T-helper 1 cell treated with Interleukin-12 subunit alpha and Interleukin-12 subunit beta and Interleukin-4 antibody, amounts not matched to agents 30 μg/mL and 1 μg/mL, for 36 hours (primary cell): ENCODE measurements around the gene HERC5.

Source experiments
- H3K27ac Mint-ChIP-seq: one replicate; pipeline ENCODE4 v1.8.0; 2021; ENCODE audit warnings: mild to moderate bottlenecking, mixed read lengths
- H3K27me3 Mint-ChIP-seq: one replicate; pipeline ENCODE4 v1.8.0; 2021; ENCODE audit warnings: low read depth, mixed read lengths
- H3K36me3 Mint-ChIP-seq: one replicate; pipeline ENCODE4 v1.8.0; 2021; ENCODE audit warnings: low read depth, mixed read lengths
- H3K4me1 Mint-ChIP-seq: one replicate; pipeline ENCODE4 v1.8.0; 2021; ENCODE audit warnings: low read depth, mixed read lengths
- H3K4me3 Mint-ChIP-seq: one replicate; pipeline ENCODE4 v1.8.0; 2021; ENCODE audit warnings: mild to moderate bottlenecking, moderate library complexity, mixed read lengths
- H3K9me3 Mint-ChIP-seq: one replicate; pipeline ENCODE4 v1.8.0; 2021; ENCODE audit warnings: mixed read lengths

The HERC5 gene

DNA sequence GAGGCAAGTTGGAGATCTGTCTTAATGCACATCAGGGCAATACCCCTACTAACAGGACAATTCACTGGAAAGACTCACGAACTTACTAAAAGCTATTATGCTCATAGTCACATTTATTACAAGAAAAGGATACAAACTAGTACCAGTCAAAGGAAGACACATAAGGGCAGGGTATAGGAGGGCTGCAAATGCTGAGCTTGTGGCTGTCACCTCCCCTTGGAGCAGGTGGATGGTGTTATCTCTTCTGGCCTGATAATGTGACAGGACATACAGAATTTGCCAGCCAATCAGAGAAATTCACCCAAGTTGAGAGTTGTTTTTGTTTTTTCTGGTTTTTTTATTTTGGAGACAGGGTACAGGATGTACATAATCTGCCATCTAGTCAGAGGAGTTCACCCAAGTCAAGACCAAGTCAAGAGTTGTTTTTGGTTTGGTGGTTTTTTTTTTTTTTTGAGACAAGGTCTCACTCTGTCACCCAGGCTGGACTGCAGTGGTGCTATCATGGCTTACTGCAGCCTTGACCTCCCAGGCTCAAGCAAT, 8.8 kb downstream of the HERC5 start:
- Mint-ChIP-seq H3K27me3 (no peaks in the 10 kb centered on the region), H3K36me3 (peaks cover 72% of the 10 kb centered on the region)

GRCh38 chr4:88467392-88467791, 10.5 kb downstream of the HERC5 start:
- H3K4me3 Mint-ChIP-seq: no peak overlapping the region
- peaks cover 74% of the 10 kb centered on the region for H3K36me3 Mint-ChIP-seq
- H3K4me1 Mint-ChIP-seq: peaks cover 21% of the 10 kb centered on the region
- no peaks in the 10 kb centered on the region for H3K27me3 Mint-ChIP-seq
- no peak overlapping the region for H3K27ac Mint-ChIP-seq
- H3K9me3 Mint-ChIP-seq: no peaks in the 10 kb centered on the region

More for the DNA sequence above, 8.8 kb downstream of the HERC5 start:
- Mint-ChIP-seq H3K27ac (peak overlapping the region; percentile 24), H3K9me3 (no peaks in the 10 kb centered on the region), H3K4me3 (no peak overlapping the region), H3K4me1 (peaks cover 32% of the 10 kb centered on the region)

- H3K9me3 Mint-ChIP-seq: no peaks in the 10 kb centered on the region
- peaks cover 6% of the 10 kb centered on the region for H3K4me1 Mint-ChIP-seq
- peaks cover 44% of the 10 kb centered on the region for H3K36me3 Mint-ChIP-seq
- H3K27me3 Mint-ChIP-seq: no peaks in the 10 kb centered on the region
- H3K27ac Mint-ChIP-seq: no peak overlapping the region
- no peak overlapping the region for H3K4me3 Mint-ChIP-seq
Measured at GRCh38 chr4:88477229-88477860, 20.4 kb downstream of the HERC5 start.

- Mint-ChIP-seq H3K4me3 (no peak overlapping the region), H3K9me3 (no peaks in the 10 kb centered on the region), H3K27me3 (no peaks in the 10 kb centered on the region), H3K36me3 (peaks cover 40% of the 10 kb centered on the region), H3K27ac (no peak overlapping the region), H3K4me1 (peaks cover 6% of the 10 kb centered on the region)
Measured at GRCh38 chr4:88478247-88478646, 21.3 kb downstream of the HERC5 start.

DNA sequence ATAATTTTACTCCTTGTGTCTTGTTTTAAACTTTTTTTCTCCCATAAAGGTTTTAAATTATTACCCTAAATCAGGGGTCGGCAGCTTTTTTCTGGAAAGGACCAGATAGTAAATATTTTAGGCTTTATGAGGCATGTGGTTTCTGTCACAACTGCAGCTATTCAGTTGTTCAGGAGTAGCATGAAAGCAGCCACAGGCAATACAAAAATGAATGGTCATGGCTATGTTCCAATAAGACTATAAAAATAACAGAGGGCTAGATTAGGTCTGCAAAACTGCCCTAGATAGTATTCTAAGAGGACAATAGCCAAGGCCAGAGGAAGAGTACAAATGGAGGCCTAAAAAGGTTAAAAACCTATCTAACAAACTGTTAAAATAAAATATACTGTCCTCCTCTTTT, 24.6 kb downstream of the HERC5 start:
- Mint-ChIP-seq H3K4me3 (no peak overlapping the region), H3K27ac (no peak overlapping the region), H3K36me3 (peaks cover 36% of the 10 kb centered on the region), H3K4me1 (peaks cover 8% of the 10 kb centered on the region), H3K9me3 (no peaks in the 10 kb centered on the region), H3K27me3 (no peaks in the 10 kb centered on the region)

- no peaks in the 10 kb centered on the region for H3K27me3 Mint-ChIP-seq
- H3K9me3 Mint-ChIP-seq: no peaks in the 10 kb centered on the region
- H3K4me1 Mint-ChIP-seq: peaks cover 13% of the 10 kb centered on the region
- H3K36me3 Mint-ChIP-seq: peaks cover 45% of the 10 kb centered on the region
- no peak overlapping the region for H3K4me3 Mint-ChIP-seq
- H3K27ac Mint-ChIP-seq: peak overlapping the region; percentile 73
Measured at GRCh38 chr4:88489100-88489761, 32.3 kb downstream of the HERC5 start.

DNA sequence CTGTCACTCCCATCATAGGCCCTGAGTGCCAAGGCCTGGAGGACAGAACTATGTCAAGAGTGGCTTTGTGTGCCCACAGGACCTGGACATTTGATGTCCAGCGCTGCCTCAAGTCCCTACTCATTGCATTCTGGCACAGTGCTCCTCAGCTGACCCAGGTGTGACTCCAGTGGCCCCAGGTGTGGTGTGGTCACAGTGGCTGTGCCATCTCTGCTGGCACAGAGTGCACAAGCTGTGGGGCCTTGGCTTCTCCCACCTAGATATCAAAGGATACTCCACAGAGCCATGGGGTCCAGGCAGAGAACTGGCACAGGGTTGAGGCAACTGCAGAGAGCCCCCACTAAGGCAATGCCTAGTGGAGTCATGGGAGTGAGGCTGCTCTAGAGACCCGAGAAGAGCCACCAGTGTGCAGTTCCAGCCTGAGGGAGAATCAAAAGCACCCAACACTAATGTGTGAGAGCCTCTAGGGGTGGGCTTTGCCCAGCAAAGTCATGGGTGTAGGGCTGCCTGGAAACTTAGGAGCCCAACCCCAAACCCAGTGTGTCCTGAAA, 41.0 kb downstream of the HERC5 start:
- no peaks in the 10 kb centered on the region for H3K9me3 Mint-ChIP-seq
- peaks cover 4% of the 10 kb centered on the region for H3K4me1 Mint-ChIP-seq
- H3K27me3 Mint-ChIP-seq: no peaks in the 10 kb centered on the region
- H3K36me3 Mint-ChIP-seq: peaks cover 54% of the 10 kb centered on the region
- no peak overlapping the region for H3K27ac Mint-ChIP-seq
- no peak overlapping the region for H3K4me3 Mint-ChIP-seq

- H3K9me3 Mint-ChIP-seq: no peaks in the 10 kb centered on the region
- no peak overlapping the region for H3K27ac Mint-ChIP-seq
- peaks cover 10% of the 10 kb centered on the region for H3K4me1 Mint-ChIP-seq
- H3K27me3 Mint-ChIP-seq: no peaks in the 10 kb centered on the region
- peaks cover 41% of the 10 kb centered on the region for H3K36me3 Mint-ChIP-seq
- H3K4me3 Mint-ChIP-seq: no peak overlapping the region
Measured at GRCh38 chr4:88503344-88503743, 46.4 kb downstream of the HERC5 start.

GRCh38 chr4:88511236-88511635, 54.3 kb downstream of the HERC5 start:
- peaks cover 4% of the 10 kb centered on the region for H3K36me3 Mint-ChIP-seq
- no peak overlapping the region for H3K4me3 Mint-ChIP-seq
- H3K4me1 Mint-ChIP-seq: no peaks in the 10 kb centered on the region
- H3K27me3 Mint-ChIP-seq: no peaks in the 10 kb centered on the region
- H3K27ac Mint-ChIP-seq: no peak overlapping the region
- no peaks in the 10 kb centered on the region for H3K9me3 Mint-ChIP-seq

DNA sequence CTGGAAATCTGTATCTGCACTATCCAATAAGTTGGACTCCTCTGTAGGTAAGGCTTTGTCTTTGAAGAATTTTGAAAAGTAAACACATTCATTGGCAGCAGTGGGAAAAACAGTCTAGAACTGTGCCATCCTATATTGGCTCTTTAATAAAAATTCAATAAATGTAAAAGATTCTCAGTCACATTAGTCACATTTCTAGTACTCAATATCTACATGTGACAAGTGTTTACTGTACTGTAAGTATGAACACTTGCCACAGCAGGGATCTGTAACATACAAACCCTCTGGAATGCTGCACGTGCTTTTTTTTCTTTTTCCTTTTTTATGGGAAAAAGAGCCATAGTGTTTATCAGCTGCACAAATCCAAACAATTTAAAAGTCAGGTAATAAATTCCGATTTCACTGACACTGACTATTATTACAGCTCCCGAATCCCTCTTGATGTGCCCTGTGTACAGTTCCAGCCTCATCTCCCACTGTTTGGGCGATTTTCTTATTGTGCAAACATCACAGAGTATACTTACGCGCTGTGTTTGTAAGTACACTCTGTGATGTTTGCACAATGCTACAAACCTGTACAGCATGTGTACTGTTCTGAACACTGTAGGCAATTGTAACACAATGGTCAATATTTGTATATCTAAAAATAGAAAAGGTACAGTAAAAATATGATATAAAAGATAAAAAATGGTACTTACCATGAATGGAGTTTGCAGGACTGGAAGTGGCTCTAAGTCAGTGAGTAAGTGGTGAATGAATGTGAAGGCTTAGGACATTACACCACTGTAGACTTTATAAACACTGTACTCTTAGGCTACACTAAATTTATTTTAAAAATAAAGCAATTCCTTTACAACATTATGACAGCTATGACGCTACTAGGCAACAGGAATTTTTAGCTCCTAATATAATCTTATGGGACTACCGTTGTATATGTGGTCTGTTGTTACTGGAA, 57.9 kb downstream of the HERC5 start:
- Mint-ChIP-seq H3K4me3 (no peak overlapping the region), H3K27ac (no peak overlapping the region), H3K9me3 (no peaks in the 10 kb centered on the region), H3K27me3 (no peaks in the 10 kb centered on the region), H3K4me1 (no peaks in the 10 kb centered on the region), H3K36me3 (no peaks in the 10 kb centered on the region)

DNA sequence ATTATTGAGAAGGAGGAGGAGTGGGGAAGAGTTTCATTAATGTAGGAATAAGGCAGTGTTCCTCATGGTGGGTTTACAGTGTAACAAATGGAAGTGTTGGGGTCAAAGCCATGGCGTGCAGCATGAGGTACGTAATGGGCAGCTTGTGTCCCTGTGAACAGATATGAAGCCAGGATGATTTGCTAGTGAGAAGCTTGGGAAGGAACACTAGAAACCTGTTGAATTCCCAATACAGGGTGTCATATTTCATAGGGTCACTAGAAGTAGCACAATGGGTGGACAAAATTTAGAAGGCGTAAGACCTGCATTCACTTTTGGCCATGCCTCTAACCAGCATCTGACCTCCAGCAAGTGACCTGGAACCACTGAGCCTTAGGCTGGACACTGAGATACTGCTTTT, 59.8 kb downstream of the HERC5 start:
- no peaks in the 10 kb centered on the region for H3K27me3 Mint-ChIP-seq
- H3K4me1 Mint-ChIP-seq: peaks cover 5% of the 10 kb centered on the region
- no peaks in the 10 kb centered on the region for H3K9me3 Mint-ChIP-seq
- no peak overlapping the region for H3K27ac Mint-ChIP-seq
- no peak overlapping the region for H3K4me3 Mint-ChIP-seq
- peaks cover 8% of the 10 kb centered on the region for H3K36me3 Mint-ChIP-seq

GRCh38 chr4:88517825-88518224, 60.9 kb downstream of the HERC5 start:
- H3K9me3 Mint-ChIP-seq: no peaks in the 10 kb centered on the region
- H3K27me3 Mint-ChIP-seq: no peaks in the 10 kb centered on the region
- peaks cover 12% of the 10 kb centered on the region for H3K36me3 Mint-ChIP-seq
- peaks cover 12% of the 10 kb centered on the region for H3K4me1 Mint-ChIP-seq
- H3K4me3 Mint-ChIP-seq: no peak overlapping the region
- H3K27ac Mint-ChIP-seq: no peak overlapping the region

DNA sequence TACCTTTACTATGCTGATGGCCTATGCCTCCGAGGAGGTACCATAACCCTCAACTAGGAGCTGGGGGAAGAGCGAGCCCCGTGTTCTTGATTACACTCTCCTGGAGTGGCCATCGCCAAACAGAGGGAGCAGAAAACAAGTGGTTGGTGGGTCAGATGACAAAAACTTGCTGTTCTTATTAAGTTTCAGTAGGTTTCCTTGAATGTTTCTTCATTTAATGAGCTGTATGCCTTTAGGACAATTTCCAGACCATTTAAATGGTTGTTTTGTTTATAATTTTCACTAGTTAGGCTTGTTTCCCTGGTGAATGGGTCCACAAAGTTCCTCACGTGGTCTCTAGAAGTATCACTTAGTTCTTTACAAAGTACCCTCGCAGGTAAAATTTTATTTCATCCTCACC, 62.0 kb downstream of the HERC5 start:
- no peaks in the 10 kb centered on the region for H3K9me3 Mint-ChIP-seq
- H3K4me3 Mint-ChIP-seq: no peak overlapping the region
- peaks cover 12% of the 10 kb centered on the region for H3K36me3 Mint-ChIP-seq
- no peak overlapping the region for H3K27ac Mint-ChIP-seq
- no peaks in the 10 kb centered on the region for H3K27me3 Mint-ChIP-seq
- peaks cover 12% of the 10 kb centered on the region for H3K4me1 Mint-ChIP-seq

DNA sequence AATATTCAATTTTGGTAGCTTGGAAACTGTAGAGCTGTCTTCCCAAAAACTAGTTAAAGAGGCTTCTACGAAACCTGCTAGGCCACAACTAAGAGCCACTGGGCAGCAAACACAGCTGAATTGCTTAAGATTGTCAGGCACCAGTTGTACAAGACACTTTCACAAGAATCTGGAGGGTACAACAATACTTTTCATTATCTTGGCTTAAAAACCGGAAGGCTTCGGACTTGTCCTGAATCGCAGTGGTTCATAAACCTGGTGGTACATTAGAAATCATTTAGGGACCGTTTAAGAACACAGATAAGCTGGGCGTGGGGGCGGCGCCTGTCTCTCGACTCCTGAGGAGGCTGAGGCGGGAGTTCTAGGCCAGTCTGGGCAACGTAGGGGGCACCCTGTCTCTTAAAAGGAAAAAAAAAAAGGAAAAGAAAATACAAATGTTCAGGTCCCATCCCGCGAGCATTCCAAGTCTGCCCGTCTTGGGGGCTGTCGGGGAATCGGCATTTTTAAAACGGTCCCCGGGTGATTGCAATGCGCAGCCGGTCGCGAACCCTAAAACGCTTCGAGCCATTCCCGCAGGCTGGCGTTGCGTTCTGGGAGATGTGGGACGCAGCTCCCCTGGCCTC, 65.9 kb downstream of the HERC5 start:
- Mint-ChIP-seq H3K27ac (peak overlapping the region; percentile 77), H3K27me3 (no peaks in the 10 kb centered on the region), H3K4me3 (peak overlapping the region; percentile 92), H3K4me1 (peaks cover 25% of the 10 kb centered on the region), H3K9me3 (no peaks in the 10 kb centered on the region), H3K36me3 (peaks cover 12% of the 10 kb centered on the region)
